ENCODE data around the gene CKLF. TPM values are rescaled to one million over a fixed set of nuclear protein-coding genes. Genes with fewer than 3 reads are reported as not detected.

The CKLF gene
- total RNA-seq, 1 experiment from 2014 or later = 47.9 TPM

GRCh38 chr16:66523861-66524354 lies 28.5 kb upstream of the CKLF start:
- no peak overlapping the region for H3K27ac ChIP-seq (ENCODE audit: low read length)
- H2AFZ ChIP-seq (ENCODE audit: low read length) = no peak overlapping the region
- H3K4me1 ChIP-seq (ENCODE audit: insufficient read depth, low read length) = peaks cover 17% of the 10 kb centered on the region
- H3K9ac ChIP-seq (ENCODE audit: low read length) = no peak overlapping the region
- H3K36me3 ChIP-seq (ENCODE audit: low read depth, low read length) = no peaks in the 10 kb centered on the region
- no peaks in the 10 kb centered on the region for H3K27me3 ChIP-seq (ENCODE audit: low read length)
- DNase-seq = no peak
- no peaks in the 10 kb centered on the region for H3K9me2 ChIP-seq (replicated peaks; ENCODE audit: low read length)
- no peaks in the 10 kb centered on the region for H3F3A ChIP-seq (ENCODE audit: low read length, unreplicated experiment)
- no peak overlapping the region for H3K4me3 ChIP-seq (ENCODE audit: low read length)
- H4K20me1 ChIP-seq (ENCODE audit: low read length) = no peaks in the 10 kb centered on the region
- no peak overlapping the region for H3K4me2 ChIP-seq (ENCODE audit: low read length)
- no peaks in the 10 kb centered on the region for H3K79me2 ChIP-seq (ENCODE audit: low read length)
- ChIA-PET CTCF (no interaction called here), POLR2A (ENCODE audit: unreplicated experiment) (no interaction called here)
- no peaks in the 10 kb centered on the region for H3K9me3 ChIP-seq (ENCODE audit: low read length)
- no peak for ATAC-seq
- no TSS peak for BruUV-seq (replicated peaks)
- intact Hi-C loops (cut with micrococcal nuclease) = loop anchor here (2.0 kb wide), 1 partner anchor 27 kb away; the partner anchor contains the start of gene TK2
- TF ChIP-seq EZH2 (IDR thresholded peaks at IDR 0.05; ENCODE audit: low read length, unreplicated experiment) (no peak), EZH2phosphoT487 (IDR thresholded peaks at IDR 0.05; ENCODE audit: borderline replicate concordance, low read length) (no peak)

DNA sequence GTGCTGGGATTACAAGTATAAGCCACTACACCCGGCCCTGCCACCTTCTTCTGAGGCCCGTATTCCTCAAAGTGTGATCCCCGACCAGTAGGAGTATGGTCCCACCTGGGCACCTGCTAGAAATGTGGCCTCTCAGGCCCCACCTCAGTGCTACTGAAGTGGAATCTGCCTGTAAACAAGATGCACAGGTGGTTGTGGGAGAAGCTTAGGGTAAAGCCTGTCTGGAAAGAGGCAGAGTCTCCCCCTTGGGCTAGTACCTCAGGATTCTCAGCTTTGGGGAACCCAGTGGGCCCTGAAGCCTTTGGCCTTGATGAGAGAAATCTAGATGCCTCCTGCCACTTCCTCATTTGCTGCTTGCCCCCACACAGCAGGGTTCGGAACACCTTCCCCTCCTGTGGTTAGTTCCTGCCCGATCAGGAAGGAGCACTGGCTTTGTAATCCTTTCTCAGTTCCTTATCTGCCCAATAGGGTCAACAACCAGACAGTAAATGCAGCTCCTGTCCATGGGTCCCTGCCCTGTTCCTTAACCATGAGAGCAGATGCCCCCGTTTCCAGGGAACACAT lies 27.7 kb upstream of the CKLF start:
- no peak for ATAC-seq
- Histone ChIP-seq H3K79me2 (ENCODE audit: low read length) (no peaks in the 10 kb centered on the region), H3K9me2 (replicated peaks; ENCODE audit: low read length) (no peaks in the 10 kb centered on the region), H3K4me2 (ENCODE audit: low read length) (no peak overlapping the region), H3F3A (ENCODE audit: low read length, unreplicated experiment) (no peaks in the 10 kb centered on the region), H3K27me3 (ENCODE audit: low read length) (no peaks in the 10 kb centered on the region), H3K4me1 (ENCODE audit: insufficient read depth, low read length) (peaks cover 17% of the 10 kb centered on the region), H3K9me3 (ENCODE audit: low read length) (no peaks in the 10 kb centered on the region), H3K9ac (ENCODE audit: low read length) (no peak overlapping the region), H4K20me1 (ENCODE audit: low read length) (no peaks in the 10 kb centered on the region), H3K36me3 (ENCODE audit: low read depth, low read length) (no peaks in the 10 kb centered on the region), H2AFZ (ENCODE audit: low read length) (no peak overlapping the region), H3K27ac (ENCODE audit: low read length) (no peak overlapping the region), H3K4me3 (ENCODE audit: low read length) (no peak overlapping the region)
- intact Hi-C loops (cut with micrococcal nuclease) = no loop called here
- no peak for DNase-seq
- ChIA-PET POLR2A (ENCODE audit: unreplicated experiment) (no interaction called here), CTCF (no interaction called here)
- BruUV-seq (replicated peaks) = no TSS peak
- TF ChIP-seq EZH2 (IDR thresholded peaks at IDR 0.05; ENCODE audit: low read length, unreplicated experiment) = no peak
- TF ChIP-seq, protein P1, sequence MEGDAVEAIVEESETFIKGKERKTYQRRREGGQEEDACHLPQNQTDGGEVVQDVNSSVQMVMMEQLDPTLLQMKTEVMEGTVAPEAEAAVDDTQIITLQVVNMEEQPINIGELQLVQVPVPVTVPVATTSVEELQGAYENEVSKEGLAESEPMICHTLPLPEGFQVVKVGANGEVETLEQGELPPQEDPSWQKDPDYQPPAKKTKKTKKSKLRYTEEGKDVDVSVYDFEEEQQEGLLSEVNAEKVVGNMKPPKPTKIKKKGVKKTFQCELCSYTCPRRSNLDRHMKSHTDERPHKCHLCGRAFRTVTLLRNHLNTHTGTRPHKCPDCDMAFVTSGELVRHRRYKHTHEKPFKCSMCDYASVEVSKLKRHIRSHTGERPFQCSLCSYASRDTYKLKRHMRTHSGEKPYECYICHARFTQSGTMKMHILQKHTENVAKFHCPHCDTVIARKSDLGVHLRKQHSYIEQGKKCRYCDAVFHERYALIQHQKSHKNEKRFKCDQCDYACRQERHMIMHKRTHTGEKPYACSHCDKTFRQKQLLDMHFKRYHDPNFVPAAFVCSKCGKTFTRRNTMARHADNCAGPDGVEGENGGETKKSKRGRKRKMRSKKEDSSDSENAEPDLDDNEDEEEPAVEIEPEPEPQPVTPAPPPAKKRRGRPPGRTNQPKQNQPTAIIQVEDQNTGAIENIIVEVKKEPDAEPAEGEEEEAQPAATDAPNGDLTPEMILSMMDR (conservative IDR thresholded peaks at IDR 0.05; ENCODE audit: low read depth, low read length) = no peak
- TF ChIP-seq EZH2phosphoT487 (IDR thresholded peaks at IDR 0.05; ENCODE audit: borderline replicate concordance, low read length) = no peak

DNA sequence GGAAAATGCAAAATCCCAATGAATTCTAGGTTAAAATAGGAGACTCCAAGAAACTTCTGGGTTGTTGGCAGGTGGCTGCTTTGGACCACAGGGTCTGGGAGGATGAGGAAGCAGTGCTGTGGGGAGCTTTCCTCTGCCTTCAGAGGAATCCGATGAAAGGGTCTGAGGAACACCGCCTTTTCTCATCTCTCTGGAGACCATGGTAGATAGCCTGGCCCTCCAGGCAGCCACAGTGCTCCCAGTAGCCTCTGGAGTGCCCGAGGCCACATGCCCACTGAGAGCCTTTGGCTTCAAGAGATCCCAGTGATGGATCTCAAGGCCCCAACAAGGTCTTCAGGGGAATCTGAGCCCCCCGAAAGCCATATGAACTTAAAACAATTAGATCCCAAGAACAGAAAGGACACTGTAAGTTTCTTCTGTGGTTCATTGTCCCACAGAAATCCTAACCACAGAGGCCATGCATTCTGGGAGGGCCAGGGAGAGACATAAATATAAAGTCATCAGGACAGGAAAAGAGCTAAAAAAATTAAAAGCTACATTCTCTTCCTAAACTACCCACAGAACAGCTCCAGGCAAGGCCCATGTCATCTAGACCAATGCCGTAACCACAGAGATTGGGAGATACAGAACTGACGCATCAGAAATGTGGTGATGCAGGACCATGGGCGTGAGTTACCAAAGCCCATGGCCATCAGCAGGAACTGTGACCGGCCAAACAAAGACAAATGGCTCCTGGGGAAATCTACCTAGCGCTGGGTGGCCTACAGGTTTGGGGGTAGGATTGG lies 26.8 kb upstream of the CKLF start:
- H3K9me2 ChIP-seq (replicated peaks; ENCODE audit: low read length) = no peaks in the 10 kb centered on the region
- POLR2A ChIA-PET (ENCODE audit: unreplicated experiment) = no interaction called here
- H3K79me2 ChIP-seq (ENCODE audit: low read length) = no peaks in the 10 kb centered on the region
- H3K4me3 ChIP-seq (ENCODE audit: low read length) = no peak overlapping the region
- H3K4me1 ChIP-seq (ENCODE audit: insufficient read depth, low read length) = peaks cover 17% of the 10 kb centered on the region
- intact Hi-C loops (cut with micrococcal nuclease) = no loop called here
- H3K27me3 ChIP-seq (ENCODE audit: low read length) = no peaks in the 10 kb centered on the region
- BruUV-seq (replicated peaks) = no TSS peak
- ATAC-seq (no peak), DNase-seq (no peak)
- H3K27ac ChIP-seq (ENCODE audit: low read length) = no peak overlapping the region
- no peaks in the 10 kb centered on the region for H3K36me3 ChIP-seq (ENCODE audit: low read depth, low read length)
- TF ChIP-seq, protein P1 (conservative IDR thresholded peaks at IDR 0.05; ENCODE audit: low read depth, low read length) = no peak
- no peak for TF ChIP-seq EZH2phosphoT487 (IDR thresholded peaks at IDR 0.05; ENCODE audit: borderline replicate concordance, low read length)
- no peak for TF ChIP-seq EZH2 (IDR thresholded peaks at IDR 0.05; ENCODE audit: low read length, unreplicated experiment)
- no peaks in the 10 kb centered on the region for H3F3A ChIP-seq (ENCODE audit: low read length, unreplicated experiment)
- no peaks in the 10 kb centered on the region for H3K9me3 ChIP-seq (ENCODE audit: low read length)
- H3K4me2 ChIP-seq (ENCODE audit: low read length) = no peak overlapping the region
- H4K20me1 ChIP-seq (ENCODE audit: low read length) = no peaks in the 10 kb centered on the region
- CTCF ChIA-PET = no interaction called here
- no peak overlapping the region for H2AFZ ChIP-seq (ENCODE audit: low read length)
- H3K9ac ChIP-seq (ENCODE audit: low read length) = no peak overlapping the region
